Tibial nerve (tissue), 4 donors: ENCODE results near the gene SLC30A7.

Experiments
- CTCF ChIP-seq, 5 experiments: fragments of 200-600 bp in 3 of 5; fragments of 450-650 bp in 2 of 5; sonication (generic) in 3 of 5; IDR thresholded peaks; one replicate each; pipeline ENCODE4 v1.5.1; 2016 to 2019; ENCODE audit warnings: antibody characterized with exemption in 5 of 5, mild to moderate bottlenecking in 3 of 5, moderate library complexity in 2 of 5
- EP300 ChIP-seq, 2 donors: sonication (generic); formaldehyde crosslinking; IDR thresholded peaks; one replicate each; pipeline ENCODE4 v1.6.1; 2017; ENCODE audit warnings: antibody characterized with exemption in 2 of 2, mild to moderate bottlenecking in 1 of 2
- POLR2A ChIP-seq, 2 donors: fragments of 450-650 bp; IDR thresholded peaks; one replicate each; pipeline ENCODE4 v1.6.1; 2017; ENCODE audit warnings: antibody characterized with exemption in 2 of 2, mild to moderate bottlenecking in 2 of 2, moderate library complexity in 2 of 2

- no peak for TF ChIP-seq CTCF (IDR thresholded peaks at IDR 0.05)
- no peak for TF ChIP-seq POLR2A (IDR thresholded peaks at IDR 0.05)
- no peak for TF ChIP-seq EP300 (IDR thresholded peaks at IDR 0.05)
Measured at GRCh38 chr1:100943533-100943932, 47.6 kb downstream of the SLC30A7 start.
